Activated naive CD4-positive, alpha-beta T cell treated with anti-CD3 and anti-CD28 coated beads, Interleukin-2, amount 50 U/mL, for 16 hours (primary cell): ENCODE data around the gene SRSF11.

Experiments
- DNase-seq: peaks from one replicate; pipeline ENCODE4 v3.0.0-alpha.2; 2020

Gene SRSF11

GRCh38 chr1:70222716-70223235 is 1.6 kb downstream of the SRSF11 start:
- DNase-seq, result no peak

- no peak for DNase-seq
These were observed 3.8 kb downstream of the SRSF11 start for GRCh38 chr1:70224954-70225353.

GRCh38 chr1:70227439-70227838 is 6.3 kb downstream of the SRSF11 start:
- DNase-seq, result no peak

DNA sequence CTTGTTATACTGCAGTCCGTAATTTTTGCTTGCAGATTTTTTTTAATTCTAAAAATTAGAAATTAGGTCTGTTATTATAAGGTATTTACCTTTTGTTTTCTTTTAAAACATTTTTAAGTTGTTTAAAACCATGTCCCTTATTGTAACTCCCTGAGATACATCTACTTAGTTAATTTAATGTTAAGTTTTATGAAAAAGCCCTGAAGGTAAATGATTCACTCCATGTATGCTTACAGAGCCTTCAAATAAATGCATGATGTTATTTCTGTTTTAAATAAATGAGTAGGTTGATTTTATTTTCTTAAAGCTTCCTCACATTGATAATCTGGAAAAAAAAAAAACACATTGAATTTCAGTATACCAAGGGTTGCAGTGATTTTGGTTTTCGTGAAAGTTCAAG is 7.5 kb downstream of the SRSF11 start:
- DNase-seq, result no peak

GRCh38 chr1:70231475-70231874 is 10.3 kb downstream of the SRSF11 start:
- no peak for DNase-seq

DNA sequence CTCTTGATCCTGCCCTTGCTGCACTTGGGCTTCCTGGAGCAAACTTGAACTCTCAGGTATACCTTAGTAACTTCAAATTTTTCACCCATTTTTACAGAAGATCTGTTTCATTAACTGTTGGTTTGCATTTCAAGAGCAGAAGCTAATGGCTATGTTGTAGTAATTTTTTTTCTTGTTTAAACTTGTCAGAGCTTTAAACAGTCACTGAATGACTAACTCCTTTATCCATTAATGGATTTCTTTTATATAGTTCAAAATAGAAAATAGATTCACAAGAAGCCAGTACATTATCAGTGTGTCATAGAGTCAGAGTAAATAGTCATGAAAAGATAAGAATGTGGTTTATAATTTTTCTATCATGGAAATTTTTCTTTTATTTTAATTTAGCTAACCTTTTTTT is 13.6 kb downstream of the SRSF11 start:
- DNase-seq, result no peak

GRCh38 chr1:70239940-70240339 is 18.8 kb downstream of the SRSF11 start:
- no peak for DNase-seq

GRCh38 chr1:70247122-70247521 is 25.9 kb downstream of the SRSF11 start:
- no peak for DNase-seq

DNA sequence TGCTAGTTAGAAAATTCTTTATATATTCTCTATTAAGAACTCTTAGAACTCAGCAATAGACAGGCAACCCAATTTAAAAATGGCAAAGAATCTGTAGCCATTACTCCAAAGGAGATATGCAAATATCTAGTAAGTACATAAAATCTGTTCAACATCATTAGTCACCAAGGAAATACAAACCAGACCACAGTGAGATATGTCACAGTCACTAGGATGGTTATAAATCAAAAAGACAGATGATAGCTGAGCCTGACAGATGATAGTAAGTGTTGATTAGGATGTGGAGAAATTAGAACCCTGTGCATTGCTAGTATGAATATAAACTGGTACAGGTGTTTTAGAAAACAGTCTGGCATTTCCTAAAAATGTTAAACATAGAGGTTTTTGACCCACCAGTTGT is 26.6 kb downstream of the SRSF11 start:
- DNase-seq, result no peak

GRCh38 chr1:70248729-70249128 is 27.5 kb downstream of the SRSF11 start:
- no peak for DNase-seq

DNA sequence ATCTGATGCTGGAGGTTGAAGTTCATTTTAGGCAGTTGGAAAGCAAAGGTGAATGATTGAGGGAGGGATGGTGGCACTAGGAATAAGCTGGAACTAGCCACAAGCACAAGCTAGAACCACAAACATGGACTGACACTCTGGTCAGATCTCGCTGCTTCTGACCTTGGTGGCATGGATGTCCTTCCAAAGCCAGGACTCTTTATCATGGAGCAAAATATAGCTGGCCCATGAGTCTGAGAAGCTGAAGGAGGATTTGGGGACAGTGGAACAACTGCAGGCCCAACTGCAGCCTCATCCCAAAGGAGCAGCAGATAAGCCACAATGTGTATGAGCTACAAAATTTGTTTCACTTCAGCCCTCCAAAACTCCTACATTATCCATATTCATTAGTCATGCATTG is 35.5 kb downstream of the SRSF11 start:
- no peak for DNase-seq

GRCh38 chr1:70264839-70265238 is 43.7 kb downstream of the SRSF11 start:
- no peak for DNase-seq

GRCh38 chr1:70265946-70266345 is 44.8 kb downstream of the SRSF11 start:
- no peak for DNase-seq

- DNase-seq, result no peak
These were observed 56.7 kb downstream of the SRSF11 start for GRCh38 chr1:70277875-70278274.

DNA sequence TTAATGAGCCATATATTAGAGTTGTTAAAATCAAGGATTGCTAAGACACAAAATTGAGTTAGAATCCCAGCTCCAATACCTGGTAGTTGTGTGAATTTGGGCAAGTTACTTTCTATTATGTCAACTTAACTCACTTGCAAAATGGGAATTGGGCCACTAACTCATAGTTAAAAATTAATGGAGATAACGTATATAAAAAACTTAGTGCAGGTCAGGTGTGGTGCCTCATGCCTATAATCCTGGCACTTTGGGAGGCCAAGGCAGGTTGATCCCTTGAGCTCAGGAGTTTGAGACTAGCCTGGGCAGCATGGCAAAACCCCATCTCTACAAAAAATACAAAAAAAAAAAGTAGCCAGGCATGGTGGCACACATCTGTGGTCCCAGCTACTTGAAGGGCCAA is 57.5 kb downstream of the SRSF11 start:
- no peak for DNase-seq

- no peak for DNase-seq
These were observed 63.2 kb downstream of the SRSF11 start for GRCh38 chr1:70284366-70284765.

GRCh38 chr1:70286453-70286852 is 65.3 kb downstream of the SRSF11 start:
- no peak for DNase-seq

DNA sequence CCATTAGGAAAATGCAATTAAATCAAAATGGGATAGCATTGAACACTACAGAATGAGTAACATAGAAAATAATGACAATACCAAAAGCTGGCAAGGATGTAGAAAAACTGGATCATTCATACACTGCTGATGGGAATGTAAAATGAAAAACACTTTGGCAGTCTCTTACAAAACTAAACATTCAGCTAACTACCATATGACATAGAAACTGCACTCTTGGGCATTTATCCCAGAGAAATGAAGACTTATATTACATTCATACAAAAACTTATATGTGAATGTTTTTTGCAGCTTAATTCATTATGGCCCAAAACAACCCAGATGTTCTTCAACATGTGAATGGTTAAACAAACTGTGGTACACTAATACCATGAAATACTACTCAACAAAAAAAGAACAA is 67.0 kb downstream of the SRSF11 start:
- DNase-seq, result no peak

GRCh38 chr1:70290218-70290617 is 69.0 kb downstream of the SRSF11 start:
- DNase-seq, result no peak

- DNase-seq, result no peak
These were observed 72.1 kb downstream of the SRSF11 start for GRCh38 chr1:70293186-70293843.

- no peak for DNase-seq
These were observed 74.6 kb downstream of the SRSF11 start for GRCh38 chr1:70295749-70296148.

GRCh38 chr1:70299472-70299871 is 78.3 kb downstream of the SRSF11 start:
- no peak for DNase-seq
